Colon (tissue), 2 donors: ENCODE data around the gene NACA.

Source experiments
- FAIRE-seq: peaks from 2 replicates; lab custom pipeline; 2012; peaks lifted over from hg19 to GRCh38; lab: Jason Lieb, UNC
- donor health status: control.
- donor health status: control.

NACA gene

GRCh38 chr12:56687223-56688128 is 37.6 kb downstream of the NACA start:
- FAIRE-seq: no peak

- no peak for FAIRE-seq
Observed at GRCh38 chr12:56684745-56685359, 40.2 kb downstream of the NACA start.

GRCh38 chr12:56682323-56682722 is 42.8 kb downstream of the NACA start:
- no peak for FAIRE-seq

- FAIRE-seq: no peak
Observed at GRCh38 chr12:56679883-56680575, 45.1 kb downstream of the NACA start.

GRCh38 chr12:56678852-56679251 is 46.2 kb downstream of the NACA start:
- no peak for FAIRE-seq

GRCh38 chr12:56677680-56678079 is 47.4 kb downstream of the NACA start:
- FAIRE-seq: no peak

GRCh38 chr12:56676851-56677580 is 48.1 kb downstream of the NACA start:
- FAIRE-seq: no peak

GRCh38 chr12:56671608-56672007 is 53.5 kb downstream of the NACA start:
- no peak for FAIRE-seq

- no peak for FAIRE-seq
Observed at GRCh38 chr12:56670836-56671235, 54.3 kb downstream of the NACA start.

- FAIRE-seq: no peak
Observed at GRCh38 chr12:56668197-56668457, 57.0 kb downstream of the NACA start.
